Stimulated activated CD4-positive, alpha-beta T cell treated with anti-CD3 and anti-CD28 coated beads, Interleukin-15, amount 100 ng/mL, for 1 hour (primary cell): ENCODE results near the gene ENKUR.
"Not testable (repeated sequence)": the region's sequence is repeated elsewhere in the genome, so short reads cannot be mapped to it uniquely, and the experiment has no call there.

Experiments used
- DNase-seq, 2 donors: peaks; one replicate each; pipeline ENCODE4 v3.0.0-alpha.2; 2020; ENCODE audit warnings: low read depth in 1 of 2, low spot score in 1 of 2

The ENKUR gene

DNA sequence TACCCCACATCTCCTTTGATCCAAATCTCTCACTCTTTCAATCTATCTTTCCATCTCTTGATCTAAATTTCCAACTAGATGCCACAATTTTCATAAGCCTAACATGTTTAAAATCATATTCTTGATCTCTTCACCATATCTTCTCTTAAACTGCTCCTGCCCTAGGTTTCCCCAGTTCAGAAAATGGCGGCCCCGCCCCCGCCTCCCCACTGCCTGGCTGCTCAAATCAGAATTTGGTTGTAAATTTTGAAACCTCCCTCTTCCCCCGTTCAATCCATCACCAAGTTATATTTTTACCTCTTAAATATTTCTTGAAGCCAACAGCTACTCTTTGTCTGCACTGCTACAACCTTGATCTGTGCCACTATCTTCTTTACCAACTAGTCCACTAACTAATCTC is 36.3 kb downstream of the ENKUR start:
- no peak for DNase-seq

DNA sequence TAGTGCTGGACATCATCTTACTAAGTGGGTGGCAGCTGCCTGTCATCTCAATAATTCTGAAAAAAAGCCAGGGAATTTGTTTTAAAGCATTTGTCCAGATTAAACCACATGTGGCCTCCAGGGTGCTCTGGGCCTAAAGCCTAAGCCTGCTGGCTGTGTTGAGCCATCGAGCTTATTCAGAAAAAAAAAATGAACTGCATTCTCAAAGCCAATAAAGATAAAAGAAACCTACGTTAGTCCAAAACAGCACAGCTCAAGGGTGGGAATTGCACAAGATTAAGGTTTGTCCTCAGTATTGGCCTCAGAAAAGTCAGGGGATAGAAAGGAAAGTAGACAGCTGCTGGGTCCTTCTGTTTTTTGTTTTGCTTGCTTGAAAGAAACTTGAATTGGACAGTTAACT is 41.0 kb downstream of the ENKUR start:
- DNase-seq = no peak

DNA sequence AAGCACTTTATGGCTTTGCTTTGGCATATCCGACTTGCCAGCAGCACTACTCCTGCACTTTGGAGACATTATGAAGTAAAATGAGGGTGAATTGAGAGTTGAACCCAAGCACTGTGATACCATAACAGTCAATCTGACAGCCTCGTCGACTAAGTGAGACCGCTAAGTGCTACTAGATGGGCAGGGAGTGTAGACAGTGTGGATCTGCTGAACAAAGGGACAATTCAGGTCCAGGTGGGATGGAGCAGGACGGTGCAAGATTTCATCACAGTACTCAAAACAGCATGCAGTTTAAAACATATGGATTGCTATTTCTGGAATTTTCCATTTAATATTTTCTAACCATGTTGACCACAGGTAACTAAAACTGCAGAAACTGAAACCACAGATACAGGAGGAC is 42.8 kb downstream of the ENKUR start:
- DNase-seq = no peak

DNA sequence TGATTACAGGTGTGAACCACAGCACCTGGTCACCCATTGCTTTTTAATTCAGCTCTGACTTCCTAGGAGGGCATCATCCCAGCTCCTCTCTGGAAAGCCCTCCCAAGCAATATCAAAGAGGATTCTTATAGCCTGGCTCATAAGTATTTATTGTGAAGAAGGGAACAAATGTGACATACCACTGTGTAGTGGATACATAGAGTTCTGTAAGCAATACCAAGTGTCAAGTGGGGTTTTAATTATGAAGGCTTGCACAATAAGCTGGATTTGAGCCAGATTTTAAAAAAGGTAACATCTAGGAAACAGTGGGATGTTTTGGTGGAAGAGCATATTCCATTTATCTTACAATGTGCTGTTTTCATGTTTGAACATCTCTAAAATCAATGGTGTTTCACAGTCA is 44.6 kb downstream of the ENKUR start:
- no peak for DNase-seq

DNA sequence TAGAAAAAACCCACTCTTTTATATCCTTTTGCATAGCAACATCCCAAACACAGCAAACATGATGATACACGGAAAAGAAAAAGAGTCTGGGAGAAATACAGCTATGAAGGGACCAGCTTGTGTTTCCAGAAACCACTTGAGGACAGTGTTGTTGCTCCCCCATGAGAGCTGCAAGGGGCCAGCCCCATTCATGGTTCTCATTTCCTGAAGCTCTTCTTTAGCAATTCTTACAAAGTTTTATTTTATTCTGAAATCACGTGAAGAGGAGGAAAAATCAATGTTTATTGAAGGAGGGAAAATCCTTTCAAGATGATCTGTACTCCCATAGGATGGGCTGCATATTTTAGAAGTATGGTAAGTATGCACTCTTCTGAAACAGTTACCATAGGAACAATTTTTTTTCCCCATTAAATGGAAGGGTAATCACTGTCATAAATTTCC is 46.1 kb downstream of the ENKUR start:
- DNase-seq = no peak

DNA sequence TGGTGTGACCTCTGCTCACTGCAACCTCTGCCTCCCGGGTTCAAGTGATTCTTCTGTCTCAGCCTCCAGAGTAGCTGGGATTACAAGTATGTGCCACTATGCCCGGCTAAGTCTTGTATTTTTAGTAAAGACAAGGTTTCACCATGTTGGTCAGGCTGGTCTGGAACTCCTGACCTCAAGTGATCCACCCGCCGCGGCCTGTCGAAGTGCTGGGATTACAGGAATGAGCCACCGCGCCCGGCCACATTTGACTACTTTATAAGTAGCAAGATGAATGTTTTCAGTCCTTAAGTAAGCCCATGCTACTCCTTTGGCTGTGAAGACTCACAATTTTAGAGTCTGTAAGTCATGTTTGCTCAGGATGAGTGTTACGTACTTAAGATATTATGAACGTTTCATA is 47.0 kb downstream of the ENKUR start:
- not testable (repeated sequence) for DNase-seq

DNA sequence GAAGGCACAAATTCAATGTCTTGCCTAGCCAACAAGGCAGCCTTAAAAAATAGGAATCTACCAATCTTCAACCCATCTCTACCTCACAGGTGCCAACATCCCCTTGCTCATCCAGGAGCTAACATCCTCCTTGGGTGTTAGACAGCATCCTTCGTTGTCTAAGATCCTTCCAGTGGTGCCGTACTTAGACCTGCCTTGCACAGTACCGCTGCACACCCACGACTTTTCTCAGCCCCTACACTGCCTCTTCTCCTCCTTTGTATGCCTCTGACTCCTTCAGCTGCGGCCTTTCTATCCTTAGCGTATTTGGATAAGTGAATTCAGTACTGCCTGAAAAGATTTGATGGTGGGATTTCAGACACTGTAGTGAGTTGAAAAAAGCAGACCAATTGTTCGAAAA is 47.6 kb downstream of the ENKUR start:
- no peak for DNase-seq

DNA sequence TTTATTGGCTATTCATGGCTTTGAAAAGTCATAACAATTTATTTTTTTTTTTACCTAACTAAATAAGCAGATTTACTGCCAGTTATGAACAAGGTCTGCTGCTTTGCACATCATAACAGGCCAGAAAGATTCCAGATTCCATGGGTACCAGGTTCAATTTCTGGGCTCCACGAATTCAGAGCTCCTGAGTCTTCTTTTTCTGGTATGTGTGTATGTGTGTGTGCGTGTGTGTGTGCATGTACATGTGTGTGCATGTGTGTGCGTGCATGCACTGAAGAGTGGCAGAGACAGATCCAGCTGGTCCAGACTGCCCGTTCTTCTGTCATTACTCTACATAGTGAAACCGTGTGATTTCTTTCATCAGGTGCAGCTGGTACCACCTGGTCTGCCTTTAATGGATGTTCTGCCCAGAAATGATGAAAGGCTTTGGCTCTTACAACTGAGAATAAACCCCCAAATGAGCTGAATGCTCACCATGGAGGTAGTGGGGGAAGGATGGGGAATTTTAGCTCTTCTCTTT is 48.9 kb downstream of the ENKUR start:
- no peak for DNase-seq

DNA sequence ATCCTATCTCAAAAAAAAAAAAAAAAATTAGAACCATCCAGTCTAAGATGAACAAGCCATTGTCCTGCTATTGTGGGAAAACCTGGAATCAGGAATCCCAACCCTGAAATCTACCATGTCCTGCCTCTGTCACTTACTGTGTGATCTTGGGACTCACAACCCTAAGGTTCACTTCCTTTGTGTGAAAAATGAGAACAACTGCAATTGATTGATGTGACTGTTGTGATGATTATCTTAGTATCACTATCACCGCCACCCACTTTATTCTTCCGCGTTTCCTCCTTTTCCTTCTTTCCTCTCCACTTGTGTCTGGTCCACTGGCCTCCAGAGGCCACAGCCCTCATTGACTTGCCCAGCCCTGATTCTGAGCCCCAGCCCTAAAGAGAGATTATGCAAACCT is 50.9 kb downstream of the ENKUR start:
- DNase-seq = no peak

DNA sequence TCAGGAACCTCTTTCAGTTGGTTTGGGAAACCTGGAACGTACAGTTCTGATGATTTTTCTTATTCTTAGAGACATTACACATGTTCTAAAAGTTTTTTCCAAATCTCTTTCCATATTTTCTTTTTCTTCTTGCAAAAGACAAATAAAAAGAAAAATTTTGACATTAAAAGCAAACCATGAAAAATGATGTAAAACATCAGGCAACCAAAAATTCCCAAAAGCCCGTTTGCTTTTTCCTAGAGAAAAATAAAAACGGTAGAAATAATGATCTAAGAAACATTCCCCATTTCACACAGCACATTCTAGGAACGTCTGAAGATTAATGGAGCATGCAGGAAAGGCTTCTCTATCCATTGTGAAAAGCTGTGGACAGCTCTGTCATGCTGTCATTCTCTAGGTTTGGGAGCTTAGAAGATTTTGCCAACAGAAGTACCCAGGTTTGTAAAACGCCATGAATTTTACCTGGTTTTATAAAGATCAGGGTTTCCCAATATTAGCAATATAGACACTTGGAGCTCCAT is 52.4 kb downstream of the ENKUR start:
- no peak for DNase-seq

DNA sequence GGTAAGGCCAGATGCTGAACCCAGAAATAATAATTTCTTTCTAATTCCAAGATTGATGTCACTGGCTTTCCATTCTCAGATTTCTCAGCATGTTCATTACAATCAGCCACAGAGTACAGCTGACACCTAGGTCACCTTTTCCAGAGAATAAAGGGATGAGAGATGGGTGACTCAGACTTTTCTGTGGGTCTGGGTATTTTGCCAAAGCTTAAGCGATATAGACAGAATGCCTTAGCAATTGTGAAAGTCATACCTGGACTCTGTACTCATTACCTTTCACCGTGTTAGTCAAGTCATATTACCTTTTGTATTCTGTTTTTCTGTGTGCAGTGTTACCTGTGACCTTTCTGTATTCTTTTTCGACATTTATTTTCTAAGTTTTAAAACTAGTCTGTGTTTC is 53.0 kb downstream of the ENKUR start:
- DNase-seq = no peak

DNA sequence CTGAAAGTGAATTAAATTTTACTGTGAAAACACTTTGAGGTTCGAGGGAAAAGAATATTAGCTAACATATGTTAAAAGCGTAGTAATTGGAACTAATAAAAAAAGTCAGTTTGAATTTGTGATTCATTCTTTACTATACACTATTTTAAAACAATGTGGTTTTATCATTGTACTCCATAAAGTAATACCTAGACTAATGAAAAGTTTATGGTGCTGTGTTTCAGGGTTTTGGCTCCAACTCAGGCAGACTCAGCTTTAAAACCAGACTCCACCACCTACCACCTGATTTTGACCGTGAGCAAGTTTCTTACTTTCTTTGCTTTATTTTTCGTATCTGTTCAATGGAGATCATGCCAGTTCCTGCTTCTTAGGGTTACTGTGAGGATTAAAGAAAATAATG is 54.4 kb downstream of the ENKUR start:
- DNase-seq = no peak

DNA sequence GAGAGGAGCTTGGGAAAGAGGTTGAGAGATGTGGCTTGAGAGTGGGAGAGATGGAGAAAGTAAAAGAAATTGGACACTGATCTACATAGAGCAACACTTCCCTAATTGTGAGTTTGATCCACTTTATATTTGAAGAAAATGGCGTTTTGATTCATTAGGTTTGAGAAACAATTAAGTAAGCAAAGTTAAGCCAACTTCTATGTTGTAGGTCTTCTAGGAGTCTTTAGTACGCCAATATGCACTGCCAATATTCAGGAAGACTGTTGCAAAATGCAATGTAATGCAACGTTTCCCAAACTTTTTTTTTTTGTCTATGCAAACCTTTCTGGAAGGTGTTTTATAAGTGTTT is 56.6 kb downstream of the ENKUR start:
- no peak for DNase-seq

DNA sequence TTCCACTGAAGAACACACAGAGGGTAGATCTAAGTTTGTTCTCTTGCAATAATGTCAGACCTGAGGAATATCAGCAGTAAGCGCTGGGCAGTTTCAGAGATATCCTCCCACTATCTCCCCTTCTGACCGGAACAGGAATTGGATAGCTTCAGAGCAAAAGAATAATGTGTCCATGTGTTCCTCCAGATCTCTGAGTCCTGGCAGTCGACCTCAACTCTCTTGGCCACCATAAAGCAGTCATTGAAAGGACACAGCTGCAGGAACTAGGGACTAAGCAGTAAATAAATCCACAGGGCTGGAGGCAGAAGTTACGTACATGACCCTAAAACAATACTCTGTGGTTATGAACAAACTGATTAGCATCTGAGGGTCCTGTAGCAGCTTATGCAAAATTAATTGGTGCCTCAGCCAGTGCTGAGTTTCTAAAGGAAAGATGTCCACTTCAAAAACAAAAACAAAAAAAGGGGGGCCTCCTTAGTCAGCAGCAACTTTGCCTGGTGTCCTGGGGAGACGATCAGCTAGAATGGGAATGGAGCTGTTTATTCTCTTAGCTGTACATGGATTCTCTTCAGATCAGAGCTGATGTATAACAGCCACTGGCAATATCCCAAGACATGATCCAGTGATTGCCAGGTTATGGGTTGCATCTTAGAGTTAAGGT is 57.1 kb downstream of the ENKUR start:
- DNase-seq = no peak

DNA sequence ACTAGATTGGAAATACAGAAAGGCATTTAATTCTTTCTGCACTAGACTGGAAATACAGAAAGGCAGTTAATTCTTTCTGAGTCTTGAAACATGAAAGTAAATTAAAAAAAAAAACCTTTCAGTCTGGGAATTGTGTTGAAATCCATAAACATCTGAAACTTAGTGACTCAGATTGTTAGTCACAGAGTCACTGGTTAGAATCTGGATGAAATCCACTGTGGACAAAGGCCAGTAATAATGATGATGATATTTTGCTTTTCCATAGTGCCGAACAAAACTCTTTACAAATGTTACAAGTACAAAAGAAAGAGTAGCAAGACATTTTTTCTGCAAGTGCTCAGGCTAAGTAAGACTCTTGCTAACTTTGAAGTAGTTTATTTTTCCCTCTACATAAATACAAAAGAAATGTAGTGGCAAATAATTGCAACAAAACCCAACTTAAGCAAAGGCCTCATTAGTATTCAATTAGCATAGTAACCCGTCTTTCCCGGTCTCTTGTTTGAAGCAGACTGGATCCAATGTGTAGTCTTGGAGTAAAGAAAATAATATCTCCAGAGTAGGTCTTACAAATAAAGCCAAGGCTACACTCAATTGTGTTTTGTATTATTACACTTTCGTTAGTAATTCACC is 57.8 kb downstream of the ENKUR start:
- DNase-seq = no peak

DNA sequence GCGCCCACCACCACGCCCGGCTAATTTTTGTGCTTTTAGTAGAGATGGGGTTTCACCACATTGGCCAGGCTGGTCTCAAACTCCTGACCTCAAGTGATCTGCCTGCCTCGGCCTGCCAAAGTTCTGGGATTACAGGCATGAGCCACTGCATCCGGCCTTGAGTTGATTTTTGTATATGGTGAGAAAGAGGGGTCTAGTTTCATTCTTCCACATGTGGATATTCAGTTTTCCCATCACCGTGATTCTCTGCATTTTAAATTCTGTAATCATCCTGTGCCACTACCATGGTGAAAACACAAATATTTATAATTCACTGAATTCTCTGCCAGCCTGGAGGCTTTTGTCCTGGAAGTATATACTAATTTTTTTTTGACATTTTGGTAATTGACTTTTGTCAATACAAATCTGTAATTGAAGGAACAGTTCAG is 58.3 kb downstream of the ENKUR start:
- DNase-seq = not testable (repeated sequence)

DNA sequence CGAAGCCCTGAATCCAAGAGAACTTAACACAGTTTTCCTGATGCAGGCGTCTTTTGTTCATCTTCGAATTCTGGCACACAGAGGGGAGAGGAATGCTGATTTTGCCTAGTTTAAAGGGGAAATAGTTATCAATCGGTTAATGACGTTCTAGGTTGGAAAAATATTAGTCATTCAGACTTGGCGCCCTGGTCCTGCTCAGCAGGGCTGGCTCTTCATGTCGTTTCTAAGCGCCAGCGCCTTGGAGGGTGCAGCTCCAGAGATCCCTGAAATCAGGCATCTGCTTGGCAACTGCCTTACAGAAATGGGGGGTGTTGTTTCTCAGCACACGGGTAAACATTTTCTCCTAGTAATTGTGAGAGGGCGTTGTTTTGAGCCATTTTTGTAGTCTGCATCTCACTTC is 62.3 kb downstream of the ENKUR start:
- no peak for DNase-seq

DNA sequence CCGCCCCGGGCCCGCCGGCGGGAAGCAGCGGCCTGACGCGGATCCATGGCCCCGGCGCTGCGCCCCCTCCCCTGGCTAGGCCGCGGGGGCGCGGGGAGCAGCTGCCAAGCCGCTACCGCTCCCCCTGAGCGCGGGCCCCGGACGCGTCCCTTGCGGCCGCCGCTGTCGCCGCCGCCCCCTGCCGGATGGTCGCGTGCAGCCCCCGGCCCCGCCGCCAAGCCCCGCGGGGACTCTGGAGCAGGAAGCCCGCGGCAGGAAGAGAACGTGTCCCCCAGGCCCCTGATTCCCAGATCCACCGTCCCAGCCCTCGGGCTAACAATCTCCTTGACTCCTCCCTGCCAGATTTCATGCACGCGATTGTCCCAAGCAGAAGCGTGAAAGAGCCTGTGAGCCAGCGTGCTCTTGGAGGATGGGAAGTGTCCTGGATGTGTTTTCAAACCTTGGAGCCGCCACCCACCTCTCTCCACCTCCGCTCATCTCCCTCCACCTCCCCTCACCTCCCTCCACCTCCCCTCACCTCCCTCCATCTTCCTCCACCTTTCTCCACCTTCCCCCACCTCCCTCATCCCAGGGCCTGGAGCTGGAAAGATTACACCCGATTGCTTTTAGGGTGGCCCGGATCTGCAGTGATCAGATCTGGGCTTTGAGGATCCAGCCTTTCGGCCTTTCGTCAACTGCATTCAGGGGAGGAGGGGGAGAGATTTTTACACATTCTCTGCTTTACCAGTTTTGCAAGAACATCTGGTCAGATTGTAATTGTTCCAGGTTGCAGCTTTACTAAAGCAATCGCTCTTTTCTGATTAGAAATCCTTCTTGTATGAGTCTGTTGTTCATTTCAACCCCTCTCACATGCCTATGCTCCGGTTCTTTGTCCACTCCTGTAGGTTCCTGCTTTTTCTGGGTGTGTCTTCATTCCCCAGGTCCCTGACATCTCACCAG is 63.0 kb downstream of the ENKUR start:
- peak; percentile 38 to 40 for DNase-seq

DNA sequence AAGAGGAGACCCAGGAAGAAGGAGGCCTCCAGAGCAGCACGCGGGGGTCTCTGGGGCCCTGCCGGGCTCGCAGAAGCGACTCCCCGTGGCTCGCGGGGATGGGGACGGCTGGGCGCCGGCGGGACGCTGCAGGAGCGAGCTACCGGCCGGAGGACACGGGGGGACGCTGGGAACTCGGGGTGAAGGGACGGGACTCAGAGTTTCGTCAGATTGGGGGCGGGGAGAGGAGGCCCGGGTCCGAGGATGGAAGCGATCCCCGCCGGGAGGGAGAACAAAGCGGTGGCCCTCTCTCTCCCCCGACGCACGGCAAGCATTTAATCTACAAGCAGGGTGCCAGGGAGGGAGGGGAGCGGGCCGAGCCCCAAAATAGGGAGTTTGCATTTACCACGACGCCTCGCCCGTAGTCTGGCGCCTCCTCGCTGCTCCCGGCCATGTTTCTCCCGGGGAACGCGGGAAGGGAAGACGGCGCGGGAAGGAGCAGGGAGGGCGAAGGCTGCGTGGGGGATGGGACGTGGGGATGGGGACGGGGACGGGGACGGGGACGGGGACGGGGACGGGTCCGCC is 63.7 kb downstream of the ENKUR start, which contains the start of gene PRTFDC1:
Gene PRTFDC1, minus strand, starts transcription at position 464 of the 564 bp plus-strand sequence. Its CDS starts 31 bp downstream, at position 433.
- DNase-seq = no peak

DNA sequence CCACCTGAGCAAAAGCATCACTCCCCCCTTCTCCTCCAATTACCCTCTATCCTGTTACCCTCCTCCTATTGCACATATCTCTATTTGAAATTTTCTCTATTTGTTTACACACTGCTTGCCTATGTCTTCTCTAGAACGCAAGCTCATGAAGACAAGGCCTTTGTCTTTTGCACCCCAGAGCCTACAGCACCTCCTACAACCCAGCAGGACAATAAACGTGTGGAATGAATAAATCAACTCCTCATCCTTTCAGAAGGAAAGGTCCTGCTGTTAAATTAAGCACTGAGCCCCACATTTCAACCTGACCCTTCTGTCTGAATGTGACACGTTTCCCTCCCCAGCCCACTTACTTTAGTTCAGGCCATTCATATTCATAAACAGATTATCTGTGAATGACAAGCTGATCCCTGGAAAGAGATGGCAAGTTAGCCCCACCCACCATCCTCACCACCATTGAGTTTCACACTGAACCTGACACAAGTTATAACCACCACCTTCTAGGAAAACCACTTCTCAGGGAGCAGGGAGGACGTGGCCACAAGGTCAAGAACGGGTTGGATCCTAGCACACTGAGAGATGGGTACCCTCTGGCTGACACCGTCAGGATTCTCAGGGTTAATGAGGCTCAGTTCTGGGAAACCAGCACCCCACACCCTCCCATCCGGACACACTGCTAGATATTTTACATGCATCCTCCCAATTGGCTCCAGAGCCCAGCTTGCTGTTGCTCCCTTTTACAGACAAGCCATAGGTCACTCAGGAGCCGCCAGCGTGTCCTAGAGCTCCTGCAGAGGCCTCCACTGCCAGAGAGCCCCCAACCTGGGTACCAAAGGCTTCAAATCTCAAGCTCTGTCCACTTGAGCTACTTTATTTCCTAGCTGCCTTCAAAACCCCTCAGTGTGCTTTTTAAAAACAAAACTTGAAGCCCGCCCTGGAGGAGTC is 64.5 kb downstream of the ENKUR start:
- no peak for DNase-seq
